IPS DF 6.9 (cell line): ENCODE measurements around the gene CCR5AS.

Experiments
- DNase-seq: peaks from one replicate; pipeline ENCODE4 v3.0.0-alpha.2; 2013; ENCODE audit warnings: low read depth, low spot score
- H3K27ac ChIP-seq: one replicate; pipeline ENCODE4 v1.5.1; 2013; ENCODE audit warnings: low read length, control low read depth
- H3K27me3 ChIP-seq: 2 replicates; pipeline ENCODE4 v1.6.1; 2013; ENCODE audit warnings: mild to moderate bottlenecking, low read length; ENCODE audit not compliant: control insufficient read depth, insufficient read depth
- H3K36me3 ChIP-seq: 2 replicates; pipeline ENCODE4 v1.6.1; 2013; ENCODE audit warnings: low read length; ENCODE audit not compliant: control insufficient read depth, insufficient read depth
- H3K4me1 ChIP-seq: 2 replicates; pipeline ENCODE4 v1.6.1; 2013; ENCODE audit warnings: low read length; ENCODE audit not compliant: control insufficient read depth, insufficient read depth
- H3K4me3 ChIP-seq: 2 replicates; pipeline ENCODE4 v1.5.1; 2013; ENCODE audit warnings: mild to moderate bottlenecking, low read length
- H3K9me3 ChIP-seq: 2 replicates; pipeline ENCODE4 v1.6.1; 2013; ENCODE audit warnings: low read length, inconsistent platforms; ENCODE audit not compliant: control insufficient read depth, insufficient read depth
- WGBS: extraction: QIAGEN DNeasy Blood & Tissue Kit; methylation state at CpG from one replicate; pipeline ENCODE4 v1.1.7; 2013; ENCODE audit warnings: mixed read lengths, missing lambda C conversion rate; ENCODE audit not compliant: insufficient read length, insufficient coverage; 5-methylcytosine and 5-hydroxymethylcytosine counted together

Gene CCR5AS

GRCh38 chr3:46416125-46416810, 9.4 kb upstream of the CCR5AS start:
- Histone ChIP-seq H3K9me3 (no peaks in the 10 kb centered on the region), H3K27me3 (no peaks in the 10 kb centered on the region), H3K4me3 (no peak overlapping the region), H3K4me1 (peaks cover 2% of the 10 kb centered on the region; the same call in 1 of the 2 replicates), H3K27ac (no peak overlapping the region), H3K36me3 (no peaks in the 10 kb centered on the region)
- no peak for DNase-seq
- no CpG with 5 or more reads among the region's 10 CpGs for WGBS

- H3K27me3 ChIP-seq: no peaks in the 10 kb centered on the region
- no peaks in the 10 kb centered on the region for H3K9me3 ChIP-seq
- H3K27ac ChIP-seq: no peak overlapping the region
- no peaks in the 10 kb centered on the region for H3K36me3 ChIP-seq
- peaks cover 2% of the 10 kb centered on the region; the same call in 1 of the 2 replicates for H3K4me1 ChIP-seq
- no peak overlapping the region for H3K4me3 ChIP-seq
- no CpG with 5 or more reads among the region's 4 CpGs for WGBS
- no peak for DNase-seq
Observed at GRCh38 chr3:46414739-46415138, 7.9 kb upstream of the CCR5AS start.

GRCh38 chr3:46413951-46414350, 7.1 kb upstream of the CCR5AS start:
- no CpG with 5 or more reads among the region's 5 CpGs for WGBS
- no peaks in the 10 kb centered on the region for H3K36me3 ChIP-seq
- H3K4me3 ChIP-seq: no peak overlapping the region
- H3K4me1 ChIP-seq: peaks cover 2% of the 10 kb centered on the region; the same call in 1 of the 2 replicates
- no peak overlapping the region for H3K27ac ChIP-seq
- DNase-seq: no peak
- H3K9me3 ChIP-seq: no peaks in the 10 kb centered on the region
- no peaks in the 10 kb centered on the region for H3K27me3 ChIP-seq

- WGBS: no CpG with 5 or more reads among the region's 3 CpGs
- H3K27ac ChIP-seq: no peak overlapping the region
- DNase-seq: no peak
- H3K4me1 ChIP-seq: no peaks in the 10 kb centered on the region
- no peaks in the 10 kb centered on the region for H3K36me3 ChIP-seq
- no peaks in the 10 kb centered on the region for H3K9me3 ChIP-seq
- no peaks in the 10 kb centered on the region for H3K27me3 ChIP-seq
- no peak overlapping the region for H3K4me3 ChIP-seq
Observed at GRCh38 chr3:46412786-46413298, 6.0 kb upstream of the CCR5AS start.

- no peak overlapping the region for H3K4me3 ChIP-seq
- no peaks in the 10 kb centered on the region for H3K4me1 ChIP-seq
- no peaks in the 10 kb centered on the region for H3K9me3 ChIP-seq
- no peaks in the 10 kb centered on the region for H3K27me3 ChIP-seq
- H3K27ac ChIP-seq: no peak overlapping the region
- no peak for DNase-seq
- H3K36me3 ChIP-seq: no peaks in the 10 kb centered on the region
- WGBS: no CpG with 5 or more reads among the region's 2 CpGs
Observed at GRCh38 chr3:46411271-46411670, 4.4 kb upstream of the CCR5AS start.

- WGBS: no CpG with 5 or more reads among the region's 2 CpGs
Observed at GRCh38 chr3:46410669-46411068, 3.8 kb upstream of the CCR5AS start.

GRCh38 chr3:46409739-46410489, 3.0 kb upstream of the CCR5AS start:
- no peak for DNase-seq
- no peak overlapping the region for H3K27ac ChIP-seq
- no CpG with 5 or more reads among the region's 9 CpGs for WGBS
- no peak overlapping the region for H3K4me3 ChIP-seq
- H3K9me3 ChIP-seq: no peaks in the 10 kb centered on the region
- H3K36me3 ChIP-seq: no peaks in the 10 kb centered on the region
- no peaks in the 10 kb centered on the region for H3K27me3 ChIP-seq
- no peaks in the 10 kb centered on the region for H3K4me1 ChIP-seq

More at GRCh38 chr3:46410669-46411068, 3.8 kb upstream of the CCR5AS start:
- Histone ChIP-seq H3K4me3 (no peak overlapping the region), H3K27me3 (no peaks in the 10 kb centered on the region), H3K9me3 (no peaks in the 10 kb centered on the region), H3K27ac (no peak overlapping the region), H3K36me3 (no peaks in the 10 kb centered on the region), H3K4me1 (no peaks in the 10 kb centered on the region)
- DNase-seq: no peak

- H3K4me1 ChIP-seq: no peaks in the 10 kb centered on the region
- H3K36me3 ChIP-seq: no peaks in the 10 kb centered on the region
- no peaks in the 10 kb centered on the region for H3K9me3 ChIP-seq
- no peaks in the 10 kb centered on the region for H3K27me3 ChIP-seq
- H3K27ac ChIP-seq: no peak overlapping the region
- DNase-seq: no peak
- no CpG with 5 or more reads among the region's 7 CpGs for WGBS
- H3K4me3 ChIP-seq: no peak overlapping the region
Observed at GRCh38 chr3:46408853-46409252, 2.0 kb upstream of the CCR5AS start.

- Histone ChIP-seq H3K36me3 (no peaks in the 10 kb centered on the region), H3K9me3 (no peaks in the 10 kb centered on the region), H3K4me1 (no peaks in the 10 kb centered on the region), H3K27me3 (no peaks in the 10 kb centered on the region), H3K27ac (no peak overlapping the region), H3K4me3 (no peak overlapping the region)
- WGBS: no CpG with 5 or more reads among the region's 7 CpGs
- no peak for DNase-seq
Observed at GRCh38 chr3:46407970-46408369, 1.1 kb upstream of the CCR5AS start.

GRCh38 chr3:46406443-46406787, 451 bp downstream of the CCR5AS start:
- Histone ChIP-seq H3K36me3 (no peaks in the 10 kb centered on the region), H3K4me1 (no peaks in the 10 kb centered on the region), H3K9me3 (no peaks in the 10 kb centered on the region), H3K4me3 (no peak overlapping the region), H3K27me3 (no peaks in the 10 kb centered on the region), H3K27ac (no peak overlapping the region)
- no peak for DNase-seq
- WGBS: no CpG with 5 or more reads among the region's 4 CpGs
